Motor neuron (in vitro differentiated cells): Measurements from ENCODE around the gene C20orf173. TPM values are rescaled to one million over a fixed set of nuclear protein-coding genes. Genes with fewer than 3 reads are reported as not detected.

Source experiments
- ATAC-seq, 8 experiments: fragments of 200-7000 bp; cut with Tn5 transposase; replicated peaks in 6 of 8; 2 replicates each; pipeline ENCODE4 v1.8.0; 2021; ENCODE audit warnings: mild to moderate bottlenecking in 8 of 8, moderate library complexity in 8 of 8
- H3K27ac ChIP-seq, 2 donors: fragments of 250-450 bp; sonication (Bioruptor Pico); 2 replicates each; pipeline ENCODE4 v1.9.0; 2021; ENCODE audit warnings: antibody characterized with exemption in 2 of 2, mild to moderate bottlenecking in 2 of 2, moderate library complexity in 1 of 2
- H3K4me1 ChIP-seq, 2 donors: fragments of 250-450 bp; sonication (Bioruptor Pico); replicated peaks in 1 of 2; 2 replicates each; pipeline ENCODE4 v1.6.1; 2021; ENCODE audit warnings: antibody characterized with exemption in 2 of 2, mild to moderate bottlenecking in 2 of 2, moderate library complexity in 1 of 2
- H3K4me3 ChIP-seq, 5 donors: fragments of 250-450 bp; sonication (Bioruptor Pico); 2 replicates each; pipeline ENCODE4 v1.9.0; 2021; ENCODE audit warnings: antibody characterized with exemption in 5 of 5, mild to moderate bottlenecking in 5 of 5, moderate library complexity in 4 of 5
- WGBS, 10 experiments: fragments of 450-650 bp; shearing (Covaris generic); methylation state at CpG; one replicate each; pipeline ENCODE4 v1.0.0; 2022; 5-methylcytosine and 5-hydroxymethylcytosine counted together
- in situ Hi-C, 9 experiments: fragments of 400-800 bp; cut with MboI; loops; one replicate each; pipeline ENCODE4 v1.15.0; 2021; ENCODE audit warnings: low sequenced_read_pairs in 9 of 9, low pct_unique_long_range_greater_than_20kb in 2 of 9; ENCODE audit not compliant: unreplicated experiment in 9 of 9
- total RNA-seq, 8 experiments: library from RNA; unstranded; fragments of 300-600 nt; gene quantifications; 2 replicates each; pipeline versions ENCODE4 v1.2.3 to v1.2.4, GENCODE V29; 2022

C20orf173 gene
- under 1 TPM in 1 of 8 experiments, not detected in 7; 0.31 TPM for total RNA-seq

GRCh38 chr20:35529552-35529951 is at the start of gene C20orf173:
Gene C20orf173 (minus strand): TSS chr20:35529652. CDS start chr20:35529373, 279 bp downstream.
- 100% methylated on average over 1 of the region's 2 CpGs; no CpG with 5 or more reads in 6 of the 10 experiments for WGBS, 10 experiments
- no peak within 1 kb of the TSS for H3K4me3 ChIP-seq
- peaks cover 2 to 4% of the 10 kb centered on the region in 2 donors for H3K4me1 ChIP-seq
- in situ Hi-C loops: no loop called here
- H3K27ac ChIP-seq: no peak within 1 kb of the TSS
- ATAC-seq: no peak

GRCh38 chr20:35579196-35579595 is 49.7 kb upstream of the C20orf173 start:
- in situ Hi-C loops: no loop called here
- ATAC-seq: no peak
- no peaks in the 10 kb centered on the region for H3K4me1 ChIP-seq
- H3K27ac ChIP-seq: no peak overlapping the region
- WGBS, 10 experiments: 20 to 100% (median 89%) methylated on average over 1 to 5 of the region's 6 CpGs; no CpG with 5 or more reads in 5 of the 10 experiments
- no peak overlapping the region for H3K4me3 ChIP-seq

DNA sequence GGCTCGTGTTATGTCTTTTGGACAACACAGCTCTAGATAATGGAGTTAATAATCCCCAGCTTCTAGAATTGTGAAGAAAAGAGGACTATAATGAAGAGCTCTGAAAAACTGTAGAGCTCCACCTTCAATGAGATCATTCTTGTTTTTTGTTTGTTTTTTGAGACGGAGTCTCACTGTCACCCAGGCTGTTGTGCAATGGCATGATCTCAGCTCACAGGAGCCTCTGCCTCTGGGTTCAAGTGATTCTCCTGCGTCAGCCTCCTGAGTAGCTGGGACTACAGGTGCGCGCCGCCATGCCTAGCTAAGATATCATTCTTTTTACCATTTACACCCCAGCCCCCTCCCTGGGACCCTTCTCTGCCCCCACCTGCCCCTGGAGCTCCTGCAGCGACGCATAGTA is 49.0 kb upstream of the C20orf173 start:
- no peak overlapping the region for H3K4me3 ChIP-seq

DNA sequence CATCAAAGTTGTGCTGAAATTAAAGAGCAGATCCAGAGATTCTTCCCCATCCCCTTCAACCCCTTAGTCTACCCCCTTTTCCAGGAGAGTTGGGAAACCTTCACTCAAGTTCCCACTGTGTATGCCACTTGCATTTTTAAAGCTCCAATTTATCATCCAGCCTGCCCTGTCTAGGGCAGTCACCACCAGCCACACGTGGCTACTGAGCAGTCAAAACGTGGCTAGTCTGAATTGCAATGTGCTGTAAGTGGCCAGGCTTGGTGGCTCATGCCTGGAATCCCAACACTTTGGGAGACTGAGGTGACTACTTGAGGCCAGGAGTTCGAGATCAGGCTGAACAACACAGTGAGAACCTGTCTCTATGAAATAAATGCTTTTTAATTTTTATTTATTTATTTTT is 47.4 kb upstream of the C20orf173 start:
- WGBS, 10 experiments: 17 to 83% (median 55%) methylated on average over 1 to 3 of the region's 3 CpGs; no CpG with 5 or more reads in 4 of the 10 experiments
- H3K27ac ChIP-seq: no peak overlapping the region
- H3K4me1 ChIP-seq: no peaks in the 10 kb centered on the region
- in situ Hi-C loops: no loop called here
- no peak for ATAC-seq
- no peak overlapping the region for H3K4me3 ChIP-seq

More for the DNA sequence above, 49.0 kb upstream of the C20orf173 start:
- in situ Hi-C loops: no loop called here
- ATAC-seq: no peak
- H3K27ac ChIP-seq: no peak overlapping the region
- 20 to 100% (median 94%) methylated on average over 1 to 8 of the region's 8 CpGs; no CpG with 5 or more reads in 5 of the 10 experiments for WGBS, 10 experiments
- H3K4me1 ChIP-seq: no peaks in the 10 kb centered on the region

DNA sequence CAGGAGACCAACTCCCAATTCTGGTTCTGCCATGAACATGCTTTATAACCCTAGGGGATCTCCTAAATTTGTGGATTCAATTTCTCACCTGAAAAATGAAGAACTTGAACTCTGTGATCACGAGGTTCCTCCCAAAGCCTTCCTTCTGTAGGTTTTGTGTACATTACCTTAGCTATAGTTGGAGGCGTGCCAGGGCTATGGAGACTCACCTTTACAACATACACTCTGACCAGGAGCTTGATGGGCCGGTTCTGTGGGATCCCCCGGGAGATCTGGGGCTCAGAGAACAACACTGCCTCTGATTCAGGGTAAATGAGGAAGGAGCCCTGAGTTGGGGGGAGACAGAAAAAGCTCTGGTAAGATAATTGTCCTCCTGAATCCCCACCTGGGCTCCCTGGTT is 46.5 kb upstream of the C20orf173 start:
- H3K27ac ChIP-seq: no peak overlapping the region
- WGBS, 10 experiments: 17 to 83% (median 80%) methylated on average over 1 to 4 of the region's 4 CpGs; no CpG with 5 or more reads in 5 of the 10 experiments
- H3K4me3 ChIP-seq: no peak overlapping the region
- in situ Hi-C loops: no loop called here
- H3K4me1 ChIP-seq: no peaks in the 10 kb centered on the region
- no peak for ATAC-seq

GRCh38 chr20:35572838-35573237 is 43.4 kb upstream of the C20orf173 start:
- Histone ChIP-seq H3K4me1 (no peaks in the 10 kb centered on the region), H3K4me3 (no peak overlapping the region), H3K27ac (no peak overlapping the region)
- in situ Hi-C loops: no loop called here
- WGBS, 10 experiments: 63 to 98% (median 87%) methylated on average over 2 to 4 of the region's 4 CpGs; no CpG with 5 or more reads in 1 of the 10 experiments
- no peak for ATAC-seq

- peak in 2 of 8 experiments; percentile 26 to 54 for ATAC-seq
- in situ Hi-C loops: no loop called here
- Histone ChIP-seq H3K27ac (no peak overlapping the region), H3K4me1 (no peaks in the 10 kb centered on the region), H3K4me3 (no peak overlapping the region)
Observed at GRCh38 chr20:35571555-35571954, 42.1 kb upstream of the C20orf173 start.

DNA sequence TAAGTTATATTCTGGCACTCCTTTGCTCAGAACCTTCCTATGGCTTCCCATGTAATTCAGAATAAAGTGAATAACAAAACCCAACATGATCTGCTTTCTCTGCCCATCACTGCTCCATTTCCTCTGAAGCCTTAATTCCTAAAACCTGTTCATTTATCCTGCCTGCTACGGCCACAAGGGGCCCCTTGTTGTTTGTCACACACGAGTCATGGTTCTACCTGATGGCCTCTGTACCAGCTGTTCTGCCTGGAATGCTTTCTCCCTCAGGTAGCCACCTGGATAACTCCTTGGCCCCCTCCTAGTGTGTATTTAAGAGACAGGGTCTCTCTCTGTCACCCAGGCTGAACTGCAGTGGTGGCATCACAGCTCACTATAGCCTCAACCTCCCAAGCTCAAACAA is 39.2 kb upstream of the C20orf173 start:
- in situ Hi-C loops: no loop called here
- ATAC-seq: peak in 1 of 8 experiments; percentile 31
- WGBS, 10 experiments: 7 to 53% (median 39%) methylated on average over 2 of the region's 2 CpGs; no CpG with 5 or more reads in 5 of the 10 experiments
- no peaks in the 10 kb centered on the region for H3K4me1 ChIP-seq
- H3K27ac ChIP-seq: no peak overlapping the region
- no peak overlapping the region for H3K4me3 ChIP-seq

GRCh38 chr20:35564905-35565304 is 35.5 kb upstream of the C20orf173 start:
- ATAC-seq: no peak
- WGBS, 10 experiments: 80 to 100% (median 95%) methylated on average over 3 to 6 of the region's 7 CpGs; no CpG with 5 or more reads in 7 of the 10 experiments
- in situ Hi-C loops: no loop called here
- Histone ChIP-seq H3K27ac (no peak overlapping the region), H3K4me1 (no peaks in the 10 kb centered on the region), H3K4me3 (no peak overlapping the region)

DNA sequence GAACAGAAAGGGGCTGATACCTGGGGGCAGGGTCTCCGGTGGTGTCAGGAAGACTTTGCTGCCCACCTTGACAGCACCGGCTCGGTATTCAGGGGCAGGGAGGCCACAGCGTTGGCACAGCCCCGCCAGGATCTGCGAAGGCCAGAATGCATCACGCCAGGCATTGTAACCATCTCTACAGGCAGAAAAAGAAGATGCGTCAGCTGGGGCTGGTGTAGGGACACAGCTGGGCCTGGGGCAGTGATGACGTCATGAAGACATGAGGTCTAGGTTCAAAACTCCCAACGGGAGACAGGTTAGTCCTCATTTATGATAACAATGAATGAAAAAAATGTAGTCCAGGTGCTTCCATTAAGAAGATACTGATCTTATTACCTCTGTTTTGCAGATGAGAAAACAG is 34.4 kb upstream of the C20orf173 start:
- ATAC-seq: no peak
- H3K27ac ChIP-seq: no peak overlapping the region
- no peak overlapping the region for H3K4me3 ChIP-seq
- in situ Hi-C loops: no loop called here
- H3K4me1 ChIP-seq: no peaks in the 10 kb centered on the region
- WGBS, 10 experiments: 54 to 100% (median 93%) methylated on average over 1 to 7 of the region's 10 CpGs; no CpG with 5 or more reads in 4 of the 10 experiments

- H3K4me1 ChIP-seq: no peaks in the 10 kb centered on the region
- no peak for ATAC-seq
- no peak overlapping the region for H3K27ac ChIP-seq
- no peak overlapping the region for H3K4me3 ChIP-seq
- in situ Hi-C loops: no loop called here
- no CpG with 5 or more reads among the region's 10 CpGs for WGBS, 10 experiments
Observed at GRCh38 chr20:35562541-35563110, 33.2 kb upstream of the C20orf173 start.

DNA sequence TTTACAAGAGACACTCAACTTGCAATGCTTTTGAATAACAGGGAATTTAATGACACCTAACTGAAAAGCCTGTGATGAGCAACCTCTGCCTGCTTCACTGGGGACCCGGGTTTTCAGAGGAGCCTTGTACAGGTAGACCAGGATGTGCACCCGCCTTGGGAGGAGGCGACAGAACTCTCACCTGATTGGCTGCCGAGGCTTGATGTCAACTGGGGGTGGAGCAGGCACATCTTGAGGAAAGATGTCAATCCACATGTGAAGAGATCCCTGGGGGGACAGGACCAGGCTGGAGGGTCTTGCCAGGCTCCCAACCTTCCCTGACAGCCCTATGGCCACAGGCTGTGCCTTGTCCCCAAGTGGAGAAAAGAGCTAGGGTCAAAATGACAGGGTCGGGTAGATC is 32.2 kb upstream of the C20orf173 start:
- in situ Hi-C loops: no loop called here
- Histone ChIP-seq H3K27ac (no peak overlapping the region), H3K4me1 (no peaks in the 10 kb centered on the region), H3K4me3 (no peak overlapping the region)
- 35 to 68% (median 67%) methylated on average over 1 to 5 of the region's 5 CpGs; no CpG with 5 or more reads in 7 of the 10 experiments for WGBS, 10 experiments
- ATAC-seq: peak in 1 of 8 experiments; percentile 22

GRCh38 chr20:35561268-35561667 is 31.8 kb upstream of the C20orf173 start:
- WGBS, 10 experiments: 0 to 57% (median 16%) methylated on average over 1 to 3 of the region's 7 CpGs; no CpG with 5 or more reads in 6 of the 10 experiments
- peak; percentile 73 to 89 (median 78) for ATAC-seq
- no peak overlapping the region for H3K27ac ChIP-seq
- H3K4me1 ChIP-seq: no peaks in the 10 kb centered on the region
- in situ Hi-C loops: no loop called here
- no peak overlapping the region for H3K4me3 ChIP-seq

DNA sequence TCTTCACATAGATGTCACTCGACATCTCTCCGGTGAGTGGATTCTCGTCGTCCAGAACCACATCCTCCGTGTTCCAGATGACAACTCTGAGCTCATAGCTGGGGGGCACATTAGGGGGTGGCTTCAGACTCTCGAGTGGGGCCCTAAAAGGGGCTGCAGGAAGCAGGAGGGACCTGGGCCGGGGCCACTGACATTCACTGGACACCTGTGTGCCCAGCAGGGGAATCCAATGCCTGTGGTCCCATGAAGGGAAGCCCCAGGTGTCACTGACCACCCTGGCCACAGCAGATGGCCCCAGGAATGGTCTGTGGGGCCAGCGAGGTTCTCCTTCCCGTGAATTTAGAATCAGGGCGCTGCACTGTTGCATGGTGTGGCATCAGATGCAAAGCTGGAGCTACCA is 31.1 kb upstream of the C20orf173 start:
- ATAC-seq: no peak
- H3K27ac ChIP-seq: no peak overlapping the region
- no peak overlapping the region for H3K4me3 ChIP-seq
- in situ Hi-C loops: no loop called here
- H3K4me1 ChIP-seq: no peaks in the 10 kb centered on the region
- 17 to 70% (median 50%) methylated on average over 1 to 6 of the region's 10 CpGs; no CpG with 5 or more reads in 7 of the 10 experiments for WGBS, 10 experiments
